B cell (primary cell): ENCODE results near the gene DSCAML1. TPM values are rescaled to one million over a fixed set of nuclear protein-coding genes. Genes with fewer than 3 reads are reported as not detected.

ENCODE experiments used
- ATAC-seq: fragments of 200-7000 bp; cut with Tn5 transposase; one replicate; pipeline ENCODE4 v1.10.0; 2021; ENCODE audit warnings: low read depth, mild to moderate bottlenecking, moderate number of reproducible peaks, moderate library complexity
- CTCF ChIA-PET: fragments of 350-600 bp; sonication (Branson Sonifier 250); formaldehyde crosslinking; loops from one replicate; lab custom pipeline; 2021; ENCODE audit warnings: antibody characterized with exemption, inconsistent platforms; lab: Charles Lee
- POLR2A ChIA-PET: fragments of 350-600 bp; sonication (Branson Sonifier 250); formaldehyde crosslinking; loops from one replicate; lab custom pipeline; 2021; ENCODE audit warnings: antibody characterized with exemption; lab: Charles Lee
- DNase-seq: peaks from one replicate; pipeline ENCODE4 v3.0.0; 2013
- H2AFZ ChIP-seq: 2 replicates; pipeline ENCODE4 v1.6.1; 2012; ENCODE audit warnings: mild to moderate bottlenecking, low read depth, low read length; ENCODE audit not compliant: insufficient read depth, poor library complexity, severe bottlenecking
- H3K27ac ChIP-seq, 2 donors: 1 replicate in 1 of 2; 2 replicates in 1 of 2; pipeline ENCODE4 v1.5.1; 2012 to 2013; ENCODE audit warnings: low read length in 2 of 2, mild to moderate bottlenecking in 2 of 2, moderate library complexity in 1 of 2
- H3K27me3 ChIP-seq, 4 experiments: fragments of 200-600 bp in 1 of 4; sonication (generic) in 1 of 4; replicated peaks in 1 of 4; 1 replicate in 2 of 4; 2 replicates in 2 of 4; pipeline versions ENCODE4 v1.6.1 to v1.7.0; 2013 to 2016; ENCODE audit warnings: low read length in 3 of 4, mild to moderate bottlenecking in 2 of 4, mixed read lengths in 1 of 4, moderate library complexity in 1 of 4; ENCODE audit not compliant: insufficient read depth in 4 of 4, control insufficient read depth in 3 of 4; ENCODE audit errors: control extremely low read depth in 1 of 4
- H3K36me3 ChIP-seq, 2 experiments: replicated peaks in 1 of 2; 1 replicate in 1 of 2; 2 replicates in 1 of 2; pipeline versions ENCODE4 v1.6.1 to v1.7.1; 2013; ENCODE audit warnings: low read length in 1 of 2; ENCODE audit not compliant: insufficient read depth in 2 of 2, control insufficient read depth in 1 of 2; ENCODE audit errors: control extremely low read depth in 1 of 2, extremely low read depth in 1 of 2
- H3K4me1 ChIP-seq, 2 donors: fragments of 200-600 bp in 1 of 2; sonication (generic) in 1 of 2; 1 replicate in 1 of 2; 2 replicates in 1 of 2; pipeline versions ENCODE4 v1.5.1 to v1.6.1; 2013 to 2017; ENCODE audit warnings: low read length in 2 of 2; ENCODE audit not compliant: control insufficient read depth in 2 of 2, insufficient read depth in 2 of 2
- H3K4me2 ChIP-seq: replicated peaks from 2 replicates; pipeline ENCODE3; 2012; ENCODE audit warnings: mild to moderate bottlenecking, low read depth, low read length; ENCODE audit not compliant: poor library complexity, severe bottlenecking
- H3K4me3 ChIP-seq, 5 experiments: fragments of 200-600 bp in 1 of 5; sonication (generic) in 1 of 5; 1 replicate in 3 of 5; 2 replicates in 2 of 5; pipeline versions ENCODE4 v1.5.1 to v1.7.0; 2011 to 2016; ENCODE audit warnings: low read length in 4 of 5, mild to moderate bottlenecking in 4 of 5, low read depth in 2 of 5, control low read depth in 1 of 5, moderate library complexity in 1 of 5; ENCODE audit not compliant: insufficient read depth in 1 of 5; ENCODE audit errors: control extremely low read depth in 1 of 5, extremely low read depth in 1 of 5
- H3K79me2 ChIP-seq: fragments of 200-600 bp; sonication (generic); one replicate; pipeline ENCODE4 v1.6.0; 2016; ENCODE audit warnings: low read length; ENCODE audit not compliant: control insufficient read depth, insufficient read depth
- H3K9ac ChIP-seq: fragments of 200-600 bp; sonication (generic); 2 replicates; pipeline ENCODE4 v1.6.1; 2017; ENCODE audit warnings: mild to moderate bottlenecking, low read length, moderate library complexity
- H3K9me3 ChIP-seq, 3 donors: one replicate each; pipeline versions ENCODE4 v1.6.1 to v1.7.1; 2013; ENCODE audit warnings: low read length in 2 of 3; ENCODE audit not compliant: control insufficient read depth in 2 of 3, insufficient read depth in 1 of 3; ENCODE audit errors: control extremely low read depth in 1 of 3
- H4K20me1 ChIP-seq: 2 replicates; pipeline ENCODE4 v1.6.0; 2012; ENCODE audit warnings: mild to moderate bottlenecking, low read length; ENCODE audit not compliant: insufficient read depth, control insufficient read depth, poor library complexity, severe bottlenecking
- H3K27ac Mint-ChIP-seq: one replicate; pipeline ENCODE4 v1.8.0; 2021; ENCODE audit warnings: mixed read lengths
- H3K27me3 Mint-ChIP-seq: one replicate; pipeline ENCODE4 v1.8.0; 2021; ENCODE audit warnings: mixed read lengths
- H3K4me1 Mint-ChIP-seq: one replicate; pipeline ENCODE4 v1.8.0; 2021; ENCODE audit warnings: mixed read lengths
- H3K4me3 Mint-ChIP-seq: one replicate; pipeline ENCODE4 v1.8.0; 2021; ENCODE audit warnings: mixed read lengths
- H3K9me3 Mint-ChIP-seq: one replicate; pipeline ENCODE4 v1.8.0; 2022; ENCODE audit warnings: mixed read lengths; ENCODE audit not compliant: insufficient read depth
- CTCF ChIP-seq: fragments of 200-600 bp; IDR thresholded peaks from one replicate; pipeline ENCODE4 v1.8.0; 2022; ENCODE audit warnings: antibody characterized with exemption, mild to moderate bottlenecking
- EZH2 ChIP-seq: IDR thresholded peaks from 2 replicates; pipeline ENCODE4 v1.6.1; 2012; ENCODE audit warnings: borderline replicate concordance, low read depth, mild to moderate bottlenecking, moderate library complexity, low read length; ENCODE audit not compliant: insufficient read depth, poor library complexity, severe bottlenecking
- WGBS: methylation state at CpG from one replicate; pipeline ENCODE4 v1.1.5; 2013; ENCODE audit warnings: missing lambda C conversion rate; ENCODE audit not compliant: insufficient coverage; 5-methylcytosine and 5-hydroxymethylcytosine counted together
- intact Hi-C: fragments of 100-400 bp; cut with micrococcal nuclease; formaldehyde crosslinking; loops from one replicate; pipeline ENCODE4 v1.10.0; 2022
- polyA plus RNA-seq: library from polyadenylated mRNA; depleted of rRNA; stranded (reverse); fragments of >200 nt; gene quantifications from 2 replicates; pipeline ENCODE4 v1.2.3, GENCODE V29; 2012
- total RNA-seq, 2 donors: library from RNA; stranded (reverse); fragments of 120-200 nt in 1 of 2; gene quantifications; 1 replicate in 1 of 2; 2 replicates in 1 of 2; pipeline versions ENCODE4 v1.2.3 to v1.2.4, GENCODE V29; 2013 to 2022

The DSCAML1 gene
- total and polyA plus RNA-seq, 2 donors (not counting 1 experiment from before 2014, with no cell fraction given): 1.2 to 6.2 TPM

DNA sequence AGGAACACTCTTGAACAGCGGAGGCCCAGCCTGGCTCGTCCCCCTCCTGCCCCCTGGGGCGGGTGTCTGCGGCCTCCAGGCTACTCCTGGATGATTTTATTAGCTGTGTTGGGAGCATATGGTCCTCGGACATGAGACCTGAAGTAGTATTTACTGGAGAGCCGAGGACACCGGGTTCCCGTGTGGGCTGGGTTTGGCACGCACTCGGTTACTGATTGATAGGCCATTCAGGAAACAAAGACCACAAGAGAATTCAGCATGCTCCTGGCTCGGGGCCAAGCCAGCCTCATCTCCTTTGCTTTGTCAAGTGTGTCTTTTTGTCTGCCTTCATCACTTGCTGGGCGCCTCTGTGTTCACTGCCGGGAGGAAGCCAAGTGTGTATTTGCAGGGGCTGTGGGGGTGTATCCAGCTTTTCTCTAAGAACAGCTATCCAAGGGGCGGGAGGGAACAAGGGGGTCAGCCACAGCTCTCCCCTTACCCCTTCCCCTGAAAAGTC is 17.8 kb upstream of the DSCAML1 start:
- Histone ChIP-seq H3K9ac (peak overlapping the region; percentile 69), H3K4me2 (peak overlapping the region; percentile 98), H3K27ac (peak overlapping the region; percentile 88 to 91), H3K79me2 (peaks cover 11% of the 10 kb centered on the region), H3K27me3 (no peaks in the 10 kb centered on the region), H4K20me1 (no peaks in the 10 kb centered on the region), H3K9me3 (no peaks in the 10 kb centered on the region), H2AFZ (peak overlapping the region; percentile 7), H3K4me3 (peak overlapping the region in 4 of 5 experiments; percentile 4 to 73 (median 54)), H3K36me3 (no peaks in the 10 kb centered on the region), H3K4me1 (peaks cover 40 to 49% of the 10 kb centered on the region in 2 donors)
- Mint-ChIP-seq H3K4me1 (peaks cover 48% of the 10 kb centered on the region), H3K27me3 (peaks cover 8% of the 10 kb centered on the region), H3K9me3 (no peaks in the 10 kb centered on the region), H3K4me3 (peak overlapping the region; percentile 83), H3K27ac (peak overlapping the region; percentile 93)
- CTCF ChIA-PET: interaction anchor here (0.6 to 15.4 kb wide), 18 partner anchors 10 to 389 kb away, joined by 3 to 462 read pairs (median 4); partner anchors contain the start of gene FXYD2
- 6% methylated on average over 10 of the region's 14 CpGs for WGBS
- DNase-seq: peak; percentile 93
- no peak for TF ChIP-seq CTCF
- no peak for TF ChIP-seq EZH2
- POLR2A ChIA-PET: interaction anchor here (0.5 to 3.6 kb wide), 11 partner anchors 14 to 976 kb away, joined by 3 to 19 read pairs (median 4); partner anchors contain the start of genes DDX6 and IL10RA
- peak; percentile 53 for ATAC-seq
- intact Hi-C loops: loop anchor here (1.0 to 5.0 kb wide), 7 partner anchors 13 to 622 kb away; partner anchors contain the start of genes CEP164, IL10RA, KMT2A and PCSK7

GRCh38 chr11:117814204-117814765 is 17.3 kb upstream of the DSCAML1 start:
- DNase-seq (no peak), ATAC-seq (no peak)
- peaks cover 40 to 49% of the 10 kb centered on the region in 2 donors for H3K4me1 ChIP-seq
- ChIA-PET CTCF (interaction anchor here (0.6 to 15.4 kb wide), 9 partner anchors 10 to 388 kb away, joined by 3 to 462 read pairs (median 54); partner anchors contain the start of gene FXYD2), POLR2A (interaction anchor here (1.0 to 3.6 kb wide), 6 partner anchors 14 to 400 kb away, joined by 3 to 19 read pairs (median 5); no protein-coding TSS in a partner anchor)
- no peak for TF ChIP-seq EZH2
- no peak for TF ChIP-seq CTCF
- WGBS: 95% methylated on average over 4 of the region's 7 CpGs
- no peaks in the 10 kb centered on the region for H3K36me3 ChIP-seq
- H3K79me2 ChIP-seq: peaks cover 11% of the 10 kb centered on the region
- H4K20me1 ChIP-seq: no peaks in the 10 kb centered on the region
- Mint-ChIP-seq H3K9me3 (no peaks in the 10 kb centered on the region), H3K27ac (peak overlapping the region; percentile 93), H3K27me3 (peaks cover 10% of the 10 kb centered on the region), H3K4me1 (peaks cover 50% of the 10 kb centered on the region), H3K4me3 (peak overlapping the region; percentile 83)
- peak overlapping the region; percentile 98 for H3K4me2 ChIP-seq
- peak overlapping the region; percentile 69 for H3K9ac ChIP-seq
- intact Hi-C loops: loop anchor here (2.0 kb wide), 2 partner anchors 137 to 173 kb away; partner anchors contain the start of gene IL10RA
- H3K27me3 ChIP-seq: no peaks in the 10 kb centered on the region
- no peaks in the 10 kb centered on the region for H3K9me3 ChIP-seq
- peak overlapping the region in 3 of 5 experiments; percentile 52 to 73 (median 55) for H3K4me3 ChIP-seq
- peak overlapping the region; percentile 7 for H2AFZ ChIP-seq
- peak overlapping the region; percentile 88 to 91 for H3K27ac ChIP-seq
